ENCODE results near the gene TRIM3.

Gene TRIM3

DNA sequence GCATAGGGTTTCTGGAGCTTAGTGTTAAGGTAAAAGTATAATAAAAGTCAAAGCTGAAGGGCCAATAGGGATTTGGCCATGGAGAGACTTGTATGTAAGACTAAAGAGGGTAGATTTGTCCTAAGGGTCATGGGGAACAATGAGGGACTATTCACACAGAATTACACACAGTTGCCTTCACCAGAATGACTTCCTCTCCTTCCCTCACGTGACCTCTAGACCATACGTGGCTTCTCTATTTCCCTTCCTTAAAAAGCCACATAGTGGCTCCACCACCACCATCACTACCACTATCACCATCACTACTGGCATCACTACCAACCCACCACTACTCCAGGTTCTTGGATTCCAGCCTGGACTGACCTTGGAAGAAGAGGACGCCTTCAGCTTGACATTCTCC lies 35.7 kb downstream of the TRIM3 start:
- no peak for DNase-seq (ENCODE audit: low spot score)

DNA sequence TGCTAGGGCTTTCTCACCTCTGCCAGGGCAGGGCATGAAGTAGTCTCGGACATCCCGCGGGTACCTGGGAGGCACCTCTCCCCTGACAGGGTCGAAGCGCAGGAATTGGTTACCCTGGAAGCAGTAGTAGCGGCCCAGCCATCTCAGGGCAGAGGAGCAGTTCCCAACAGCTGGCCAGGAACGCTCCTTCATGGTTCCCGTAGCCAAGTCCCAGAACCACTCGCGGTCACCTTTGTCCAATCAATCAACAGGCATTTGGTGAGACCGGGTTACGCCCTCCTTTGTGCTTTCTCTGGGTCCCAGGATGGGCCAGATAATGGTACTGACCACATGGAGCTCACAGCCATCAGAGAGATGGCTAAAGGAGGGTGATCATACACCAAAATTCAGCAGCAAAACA lies 36.3 kb downstream of the TRIM3 start:
- DNase-seq (ENCODE audit: low spot score), result no peak

DNA sequence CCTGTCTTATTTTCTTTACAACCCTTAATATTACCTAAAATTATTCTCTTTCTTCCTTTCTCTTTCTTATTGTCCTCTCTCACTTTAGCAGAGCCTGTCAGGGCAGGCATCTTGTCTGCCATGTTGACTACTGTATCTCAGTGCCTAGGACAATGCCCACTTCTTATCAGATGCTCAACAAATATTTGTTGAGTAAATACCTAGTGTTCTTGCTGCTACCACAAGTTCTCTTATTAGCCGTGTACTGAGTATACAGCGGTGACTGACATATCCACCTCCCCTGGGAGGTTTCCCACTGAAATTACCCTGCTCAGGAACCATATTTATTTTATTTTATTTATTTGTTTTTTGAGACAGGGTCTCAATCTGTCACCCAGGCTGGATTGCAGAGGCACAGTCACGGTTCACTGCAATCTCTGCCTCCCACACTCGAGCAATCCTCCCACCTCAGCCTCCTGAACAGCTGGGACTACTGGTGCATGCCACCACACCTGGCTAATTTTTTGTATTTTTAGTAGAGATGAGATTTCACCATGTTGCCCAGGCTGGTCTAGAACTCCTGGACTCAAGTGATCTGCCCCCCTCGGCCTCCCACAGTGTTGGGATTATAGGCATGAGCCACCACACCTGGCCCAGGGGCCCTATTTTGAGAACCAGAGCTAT lies 39.6 kb downstream of the TRIM3 start:
- DNase-seq (ENCODE audit: low spot score), result no peak

DNA sequence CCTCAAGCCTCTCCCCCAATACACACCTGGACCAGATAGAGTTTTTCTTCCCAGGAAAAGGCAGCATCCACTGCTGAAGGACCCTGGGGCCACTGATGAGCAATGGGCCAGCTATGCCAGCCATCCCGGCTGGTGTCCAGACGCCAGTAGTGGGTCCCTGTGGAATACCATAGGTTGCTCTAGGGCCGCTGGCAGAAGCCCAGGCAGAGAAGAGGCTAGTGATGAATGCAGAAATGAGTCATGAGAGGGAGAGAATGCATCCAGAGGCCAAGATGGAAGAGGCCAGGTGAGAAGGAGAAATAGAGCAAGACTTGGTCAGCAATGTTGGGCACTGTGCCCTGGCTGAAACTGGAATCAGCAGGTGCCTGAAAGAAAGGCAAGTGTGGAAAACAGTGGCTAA lies 41.9 kb downstream of the TRIM3 start:
- no peak for DNase-seq (ENCODE audit: low spot score)

DNA sequence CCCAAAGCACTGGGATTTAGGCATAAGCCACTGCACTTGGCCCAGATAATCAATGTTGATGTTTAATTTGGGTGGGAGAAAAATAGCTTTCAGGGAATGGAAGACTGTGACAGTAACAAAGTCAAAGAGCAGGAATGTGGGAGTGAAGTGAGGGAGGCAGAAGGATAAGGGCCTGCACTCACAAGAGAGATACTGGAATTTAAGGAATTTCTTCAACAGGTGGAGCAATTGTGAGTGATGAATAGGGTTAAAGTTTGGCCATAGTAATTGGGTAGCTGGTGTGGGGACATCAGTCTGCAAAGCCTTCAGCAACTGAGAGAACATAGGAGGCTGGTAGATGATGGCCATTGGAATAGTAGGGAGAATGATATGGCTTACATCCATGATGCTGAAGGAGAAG lies 46.2 kb downstream of the TRIM3 start:
- no peak for DNase-seq (ENCODE audit: low spot score)

DNA sequence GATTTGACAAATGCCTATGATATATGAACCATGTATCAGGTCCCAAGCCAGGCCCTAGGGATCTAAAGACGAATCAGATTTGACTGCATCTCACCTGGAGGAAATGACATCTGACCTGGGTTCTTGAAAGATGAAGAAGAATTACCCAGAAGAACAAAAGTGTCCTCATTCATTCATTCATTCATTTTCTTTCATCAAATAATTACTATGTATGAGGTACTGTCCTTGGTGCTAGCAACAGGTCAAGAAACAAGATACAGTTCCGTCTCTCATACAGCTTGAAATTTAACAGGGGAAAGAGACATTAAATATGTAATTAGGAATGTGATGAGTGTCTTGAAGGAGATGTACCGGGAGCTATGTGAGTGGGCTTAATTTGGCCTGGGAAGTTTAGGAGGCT lies 53.1 kb downstream of the TRIM3 start:
- DNase-seq (ENCODE audit: low spot score), result no peak

DNA sequence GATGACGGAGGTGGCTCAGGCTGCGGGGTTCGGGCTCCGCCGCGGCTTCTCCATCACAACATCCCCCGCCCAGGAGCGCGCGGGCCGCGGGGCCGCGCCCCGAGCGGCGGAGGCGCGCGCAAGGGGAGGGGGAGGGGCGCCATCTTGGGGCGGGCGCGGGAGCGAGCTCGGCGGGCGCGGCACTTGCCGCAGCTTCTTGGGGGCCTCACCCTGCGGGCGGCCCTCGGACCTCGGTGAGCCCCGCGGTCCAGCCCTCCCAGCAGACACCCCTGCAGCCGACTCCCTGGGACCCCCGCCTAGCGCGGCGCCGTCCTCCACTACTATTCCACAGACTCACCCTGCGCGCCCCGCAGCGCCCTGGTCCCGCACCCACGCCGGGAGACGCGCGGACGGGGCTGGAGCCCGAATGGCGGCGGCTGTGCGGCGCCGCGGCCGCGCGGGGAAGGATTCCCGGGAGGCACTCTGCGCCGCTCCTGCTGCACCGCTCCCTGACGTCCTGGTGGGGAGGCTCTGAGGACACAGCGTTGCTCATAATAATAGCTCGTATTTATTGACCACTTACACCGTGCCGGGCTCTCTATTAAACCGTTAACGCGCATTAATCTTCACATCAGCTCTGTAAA lies 54.6 kb downstream of the TRIM3 start, which contains the start of gene APBB1:
Gene APBB1 (minus strand): TSS at position 86 of the 623 bp plus-strand sequence. CDS start 7,747 bp downstream, outside the sequence.
- DNase-seq (ENCODE audit: low spot score), result peak; percentile 59

DNA sequence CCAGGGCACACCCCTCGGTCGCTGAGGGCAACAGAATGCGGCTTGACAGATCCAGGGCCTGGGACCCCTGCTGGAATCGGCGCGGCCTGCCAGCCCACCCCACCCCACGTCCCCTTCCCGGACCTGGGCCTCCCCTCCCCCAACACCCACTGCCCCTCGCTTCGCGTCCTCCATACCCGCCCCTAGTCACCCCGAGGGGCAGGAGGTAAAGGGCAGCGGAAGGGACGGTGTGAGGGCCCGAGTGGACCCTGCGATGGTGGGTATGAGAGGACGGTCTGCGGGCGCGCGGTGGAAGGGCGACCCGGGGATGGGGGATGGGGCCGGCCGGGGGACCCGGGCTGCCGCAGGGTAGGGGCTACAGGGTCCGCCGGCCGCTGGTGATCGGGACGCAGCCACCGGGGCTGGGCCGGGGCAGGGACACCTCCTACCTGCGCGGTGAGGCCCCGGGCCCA lies 55.2 kb downstream of the TRIM3 start:
- DNase-seq (ENCODE audit: low spot score), result no peak

- no peak for DNase-seq (ENCODE audit: low spot score)
Measured at GRCh38 chr11:6417907-6418556, 55.7 kb downstream of the TRIM3 start.

GRCh38 chr11:6415797-6416196 lies 57.9 kb downstream of the TRIM3 start:
- no peak for DNase-seq (ENCODE audit: low spot score)

DNA sequence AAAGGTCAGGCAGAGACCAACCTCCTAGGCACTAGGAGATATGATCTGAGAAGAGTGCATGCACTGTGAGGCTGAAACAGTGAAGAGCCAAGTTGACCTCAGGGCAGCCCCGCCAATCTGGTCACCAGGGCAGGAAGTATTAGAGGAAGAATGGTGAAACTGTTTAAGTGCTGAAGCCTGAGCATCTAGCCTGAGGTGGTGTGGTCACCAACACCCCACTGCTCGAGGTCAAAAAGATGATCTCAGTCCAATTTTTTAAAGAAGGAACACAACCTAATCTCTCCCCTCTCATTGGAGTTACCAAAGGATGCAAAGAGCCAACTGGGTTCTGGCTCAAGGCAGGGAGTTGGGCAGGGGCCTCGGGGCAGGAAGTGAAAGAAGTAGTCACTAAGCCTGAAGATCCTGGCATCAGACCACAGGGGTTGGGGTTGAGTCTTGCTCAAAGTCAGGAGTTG lies 58.8 kb downstream of the TRIM3 start:
- peak; percentile 38 for DNase-seq (ENCODE audit: low spot score)

GRCh38 chr11:6413791-6414201 lies 59.9 kb downstream of the TRIM3 start:
- DNase-seq (ENCODE audit: low spot score), result peak; percentile 31

GRCh38 chr11:6411594-6412031 lies 62.1 kb downstream of the TRIM3 start:
- DNase-seq (ENCODE audit: low spot score), result no peak

GRCh38 chr11:6410695-6411430 lies 62.9 kb downstream of the TRIM3 start:
- DNase-seq (ENCODE audit: low spot score), result no peak

DNA sequence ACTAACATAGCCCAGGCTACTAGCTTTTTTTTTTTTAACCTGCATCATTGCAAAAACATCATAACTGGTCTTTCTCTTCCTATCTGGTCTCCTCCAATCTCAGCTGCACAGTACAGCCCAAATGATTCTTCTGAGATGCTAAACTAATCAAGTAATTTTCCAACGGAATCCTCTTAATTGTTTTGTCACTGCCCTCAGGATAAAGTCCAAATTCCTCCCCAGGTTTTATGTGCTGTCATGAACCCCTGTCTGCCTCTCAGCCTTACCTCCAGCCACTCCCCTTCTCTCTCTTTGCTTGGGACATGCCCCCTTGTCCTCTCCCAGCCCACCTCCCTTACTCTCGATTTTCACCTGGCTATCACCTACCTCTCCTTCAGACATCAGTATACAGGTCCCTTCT lies 67.4 kb downstream of the TRIM3 start:
- DNase-seq (ENCODE audit: low spot score), result no peak

DNA sequence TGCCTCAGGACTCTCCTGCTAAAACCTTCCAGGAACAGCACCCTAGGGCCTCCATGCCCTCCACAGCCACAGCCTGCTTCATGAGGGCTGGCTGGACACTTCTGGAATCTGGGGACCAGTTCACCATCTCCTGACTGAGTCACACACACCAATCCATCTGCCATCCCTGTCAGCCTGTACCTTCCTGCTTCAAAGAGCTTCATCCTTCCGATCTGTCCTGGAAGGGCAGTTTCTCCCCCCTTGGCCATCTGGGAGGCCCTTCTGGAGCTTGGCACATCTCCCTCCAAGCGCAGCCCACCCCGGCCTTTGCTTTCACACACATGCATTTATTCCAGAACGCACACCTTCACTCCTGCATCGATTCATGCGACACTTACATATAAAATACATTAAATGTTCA lies 67.9 kb downstream of the TRIM3 start:
- DNase-seq (ENCODE audit: low spot score), result no peak

- DNase-seq (ENCODE audit: low spot score), result no peak
Measured at GRCh38 chr11:6405052-6405667, 68.6 kb downstream of the TRIM3 start.

DNA sequence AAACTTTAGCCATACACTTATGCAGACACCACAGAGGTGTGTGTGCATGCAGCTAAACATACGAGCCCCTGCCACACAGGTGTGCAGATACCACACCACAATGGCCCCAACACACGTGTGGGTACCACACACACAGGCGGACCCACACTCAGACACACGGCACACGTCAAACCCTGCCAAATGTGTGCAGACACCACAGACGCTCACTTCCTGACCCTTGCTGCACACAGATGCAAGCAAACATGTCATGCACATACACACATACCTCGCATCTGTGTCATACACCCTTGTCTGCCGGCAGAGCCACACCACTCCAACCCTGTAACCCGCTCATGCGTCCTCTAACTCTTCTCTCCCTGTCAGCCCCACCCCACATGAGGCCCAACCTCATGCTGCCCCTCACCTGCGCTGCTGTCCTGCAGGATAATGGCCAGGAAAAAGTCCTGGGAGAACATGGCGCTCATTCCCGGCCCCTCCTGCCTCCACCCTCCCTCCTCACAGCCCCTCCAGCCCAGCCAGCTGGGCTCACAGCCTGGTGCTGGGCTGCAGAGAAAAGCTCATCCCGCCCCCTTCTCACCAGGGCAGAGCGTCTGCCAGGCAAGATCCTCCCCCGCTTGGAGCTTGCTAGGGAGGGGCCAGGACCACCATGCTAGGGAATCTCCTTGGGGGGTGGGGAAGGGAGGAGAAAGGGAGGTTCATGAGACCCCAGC lies 69.2 kb downstream of the TRIM3 start:
- no peak for DNase-seq (ENCODE audit: low spot score)

DNA sequence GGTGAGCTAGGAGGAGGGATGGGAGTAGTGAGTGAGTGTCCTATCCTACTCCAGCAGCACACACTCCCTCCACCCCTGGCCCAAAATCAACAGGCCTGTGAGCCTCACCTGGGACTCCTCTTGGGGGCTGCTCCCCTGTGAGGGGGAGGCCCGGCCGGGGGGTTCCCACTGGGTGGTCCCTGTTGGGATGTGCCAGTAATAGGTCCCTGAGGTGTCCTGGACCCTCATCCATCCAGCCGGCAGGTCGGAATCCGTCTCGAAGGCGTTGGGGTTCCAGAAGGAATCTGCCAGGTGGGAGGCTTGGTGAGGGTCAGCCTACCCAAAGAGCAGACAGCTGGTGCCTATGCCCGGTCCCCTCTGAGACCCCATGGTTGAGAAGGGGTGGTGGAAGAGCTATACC lies 70.2 kb downstream of the TRIM3 start:
- DNase-seq (ENCODE audit: low spot score), result no peak

GRCh38 chr11:6402561-6402981 lies 71.2 kb downstream of the TRIM3 start:
- DNase-seq (ENCODE audit: low spot score), result peak; percentile 93

DNA sequence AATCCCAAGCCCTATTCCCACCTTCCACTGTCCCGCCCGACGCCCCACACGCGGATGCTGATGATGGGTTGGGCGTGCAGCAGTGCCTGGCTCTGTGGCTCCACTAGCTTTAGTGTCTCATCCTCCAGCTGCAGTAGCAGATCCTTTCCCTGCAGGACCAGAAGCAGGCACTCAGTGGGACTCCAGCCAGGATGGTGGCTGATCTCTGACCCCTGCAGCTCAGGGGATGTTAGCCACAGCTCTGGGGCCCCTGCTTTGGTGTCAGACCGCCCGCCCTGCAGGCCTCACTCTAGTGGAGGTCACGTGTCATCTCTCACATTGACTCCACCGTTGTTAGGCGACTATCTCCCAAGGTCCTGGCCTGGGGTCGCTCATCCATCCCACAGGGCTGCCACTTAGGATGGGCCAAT lies 71.7 kb downstream of the TRIM3 start:
- DNase-seq (ENCODE audit: low spot score), result peak; percentile 56
